ENCODE data around the gene ERMP1.

Gene ERMP1

DNA sequence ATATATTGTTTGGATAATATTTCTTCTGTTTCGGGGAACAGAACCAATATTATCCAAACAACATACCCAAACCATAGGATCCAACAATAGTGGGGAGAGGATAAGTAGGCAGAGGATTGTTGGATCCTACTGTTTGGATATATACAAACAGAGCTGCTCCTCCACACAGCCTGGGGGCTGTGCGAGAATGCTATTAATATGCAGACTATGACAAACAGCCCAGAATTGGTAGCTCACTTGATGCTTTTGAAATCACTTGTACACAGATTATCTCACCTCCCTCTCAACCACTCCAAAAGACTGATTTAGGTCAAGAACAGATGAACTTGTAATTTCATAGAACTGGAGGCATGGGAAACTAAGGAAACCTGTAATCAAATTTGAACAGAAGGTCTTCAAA lies 33.4 kb upstream of the ERMP1 start:
- TF ChIP-seq, protein P1, sequence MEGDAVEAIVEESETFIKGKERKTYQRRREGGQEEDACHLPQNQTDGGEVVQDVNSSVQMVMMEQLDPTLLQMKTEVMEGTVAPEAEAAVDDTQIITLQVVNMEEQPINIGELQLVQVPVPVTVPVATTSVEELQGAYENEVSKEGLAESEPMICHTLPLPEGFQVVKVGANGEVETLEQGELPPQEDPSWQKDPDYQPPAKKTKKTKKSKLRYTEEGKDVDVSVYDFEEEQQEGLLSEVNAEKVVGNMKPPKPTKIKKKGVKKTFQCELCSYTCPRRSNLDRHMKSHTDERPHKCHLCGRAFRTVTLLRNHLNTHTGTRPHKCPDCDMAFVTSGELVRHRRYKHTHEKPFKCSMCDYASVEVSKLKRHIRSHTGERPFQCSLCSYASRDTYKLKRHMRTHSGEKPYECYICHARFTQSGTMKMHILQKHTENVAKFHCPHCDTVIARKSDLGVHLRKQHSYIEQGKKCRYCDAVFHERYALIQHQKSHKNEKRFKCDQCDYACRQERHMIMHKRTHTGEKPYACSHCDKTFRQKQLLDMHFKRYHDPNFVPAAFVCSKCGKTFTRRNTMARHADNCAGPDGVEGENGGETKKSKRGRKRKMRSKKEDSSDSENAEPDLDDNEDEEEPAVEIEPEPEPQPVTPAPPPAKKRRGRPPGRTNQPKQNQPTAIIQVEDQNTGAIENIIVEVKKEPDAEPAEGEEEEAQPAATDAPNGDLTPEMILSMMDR (conservative IDR thresholded peaks at IDR 0.05) = no peak
- no peak overlapping the region for H3K27ac ChIP-seq

- no peak overlapping the region for H3K27ac ChIP-seq
Observed at GRCh38 chr9:5864446-5864845, 31.5 kb upstream of the ERMP1 start.

GRCh38 chr9:5863092-5863746 lies 30.3 kb upstream of the ERMP1 start:
- TF ChIP-seq, protein P1 (conservative IDR thresholded peaks at IDR 0.05) = no peak
- no peak overlapping the region for H3K27ac ChIP-seq

More at GRCh38 chr9:5864446-5864845, 31.5 kb upstream of the ERMP1 start:
- TF ChIP-seq, protein P1 (conservative IDR thresholded peaks at IDR 0.05) = no peak

GRCh38 chr9:5858833-5859232 lies 25.9 kb upstream of the ERMP1 start:
- TF ChIP-seq, protein P1 (conservative IDR thresholded peaks at IDR 0.05) = no peak

DNA sequence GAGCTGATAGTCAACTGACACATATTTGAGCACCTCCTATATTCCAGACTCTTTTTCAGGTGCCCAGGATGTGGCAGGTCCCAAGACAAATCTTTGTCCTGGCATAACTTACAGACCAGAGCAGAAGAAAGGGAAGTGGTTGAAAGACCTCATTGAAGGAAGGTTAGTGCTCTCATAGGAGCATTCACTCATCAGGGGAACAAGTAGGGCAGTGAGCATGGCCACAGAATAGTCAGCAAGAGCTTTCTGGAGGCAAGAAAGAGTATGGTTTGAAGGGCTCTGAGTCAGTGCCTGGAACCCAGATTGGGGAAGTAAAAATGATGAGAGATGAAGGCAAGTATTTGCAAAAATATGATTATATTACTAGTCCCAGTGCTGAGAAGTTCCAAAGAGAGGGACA lies 25.0 kb upstream of the ERMP1 start:
- TF ChIP-seq, protein P1 (conservative IDR thresholded peaks at IDR 0.05) = no peak
- no peak overlapping the region for H3K27ac ChIP-seq

More at GRCh38 chr9:5858833-5859232, 25.9 kb upstream of the ERMP1 start:
- H3K27ac ChIP-seq = no peak overlapping the region

DNA sequence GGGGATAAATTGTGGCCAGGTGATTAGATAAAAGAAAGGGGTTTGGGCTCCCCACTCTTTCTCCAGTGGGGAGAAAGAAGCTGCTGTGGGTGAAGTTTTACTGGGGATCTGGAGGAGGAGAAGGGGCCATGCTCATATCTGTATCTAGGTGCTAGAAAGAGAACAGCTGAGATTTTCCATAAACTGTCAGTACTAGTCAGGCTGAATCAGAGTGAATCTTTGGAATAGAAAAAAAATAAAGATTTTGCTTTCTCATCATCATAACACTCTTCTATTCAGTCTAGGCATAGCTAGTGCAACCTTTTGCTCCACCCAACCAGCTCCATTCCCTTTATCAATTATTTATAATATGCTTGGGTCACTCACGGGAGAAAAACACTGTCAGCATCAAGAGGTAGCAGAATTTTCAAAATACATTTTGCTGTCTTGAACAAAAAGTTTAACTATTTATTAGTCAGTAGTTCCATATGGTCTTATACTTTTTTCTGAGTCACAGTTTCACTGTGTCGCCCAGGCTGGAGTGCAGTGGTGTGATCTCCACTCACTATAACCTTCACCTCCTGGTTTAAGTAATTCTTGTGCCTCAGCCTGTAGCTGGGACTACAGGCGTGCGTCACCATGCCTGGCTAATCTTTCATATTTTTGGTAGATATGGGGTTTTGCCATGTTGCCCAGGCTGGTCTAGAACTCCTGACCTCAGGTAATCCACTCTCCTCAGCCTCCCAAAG lies 21.3 kb upstream of the ERMP1 start:
- TF ChIP-seq, protein P1 (conservative IDR thresholded peaks at IDR 0.05) = no peak

GRCh38 chr9:5853617-5854016 lies 20.7 kb upstream of the ERMP1 start:
- TF ChIP-seq, protein P1 (conservative IDR thresholded peaks at IDR 0.05) = no peak
- H3K27ac ChIP-seq = no peak overlapping the region

More for the DNA sequence above, 21.3 kb upstream of the ERMP1 start:
- no peak overlapping the region for H3K27ac ChIP-seq

Data from VCaP (cell line).